Right lobe of liver (tissue), 6 donors: ENCODE measurements around the gene CHN2. TPM values are rescaled to one million over a fixed set of nuclear protein-coding genes. Genes with fewer than 3 reads are reported as not detected.

ENCODE experiments used
- ATAC-seq, 4 donors: fragments of 200-7000 bp; cut with Tn5 transposase; one replicate each; pipeline ENCODE4 v1.9.1; 2020; ENCODE audit warnings: mild to moderate bottlenecking in 4 of 4, moderate library complexity in 4 of 4
- DNase-seq, 3 donors: peaks; one replicate each; pipeline ENCODE4 v3.0.0-alpha.2; 2020
- H3K27ac ChIP-seq, 3 donors: fragments of 200-600 bp; one replicate each; pipeline ENCODE4 v1.8.0; 2022
- H3K27me3 ChIP-seq, 2 donors: fragments of 200-600 bp; one replicate each; pipeline ENCODE4 v1.8.0; 2022
- H3K36me3 ChIP-seq, 4 donors: fragments of 200-600 bp; sonication (generic) in 1 of 4; one replicate each; pipeline versions ENCODE4 v1.5.1 to v1.8.0; 2017 to 2022; ENCODE audit warnings: control low read depth in 1 of 4
- H3K4me1 ChIP-seq, 4 donors: fragments of 200-600 bp; sonication (generic) in 1 of 4; one replicate each; pipeline versions ENCODE4 v1.5.1 to v1.8.0; 2017 to 2022; ENCODE audit warnings: control low read depth in 1 of 4
- H3K4me3 ChIP-seq, 3 donors: fragments of 200-600 bp; one replicate each; pipeline ENCODE4 v1.8.0; 2022
- H3K9me3 ChIP-seq, 4 donors: fragments of 200-600 bp; sonication (generic) in 1 of 4; one replicate each; pipeline versions ENCODE4 v1.5.1 to v1.8.0; 2017 to 2022; ENCODE audit warnings: control low read depth in 1 of 4
- POLR2A ChIP-seq: fragments of 450-650 bp; IDR thresholded peaks from one replicate; pipeline ENCODE4 v1.6.1; 2017; ENCODE audit warnings: antibody characterized with exemption, mild to moderate bottlenecking
- WGBS: methylation state at CpG from one replicate; pipeline ENCODE4 v1.1.6; 2018; ENCODE audit warnings: low coverage, low lambda C conversion rate; ENCODE audit not compliant: insufficient coverage; ENCODE audit errors: missing lambda C conversion rate; 5-methylcytosine and 5-hydroxymethylcytosine counted together
- intact Hi-C, 2 donors: fragments of 100-400 bp; cut with DNase I; formaldehyde crosslinking; loops; one replicate each; pipeline versions ENCODE4 v1.11.2 to v1.14.1; 2022
- total RNA-seq, 6 experiments: library from RNA; depleted of rRNA in 2 of 6; stranded (reverse); fragments of >200 nt in 2 of 6; fragmentation: NEBNext Ultra II Directional in 3 of 6; extraction: Animal tissue kit (Norgen Biotek cat#: 25700) in 3 of 6; gene quantifications; one replicate each; pipeline versions ENCODE4 v1.1.0 to v1.2.4, GENCODE V29; 2016 to 2023
- TF ChIP-seq, protein P1 (sequence below), 4 donors: fragments of 200-600 bp in 3 of 4; fragments of 450-650 bp in 1 of 4; IDR thresholded peaks; one replicate each; pipeline versions ENCODE4 v1.5.1 to v1.8.0; 2016 to 2022; ENCODE audit warnings: antibody characterized with exemption in 4 of 4, mild to moderate bottlenecking in 2 of 4
- donor health status: DM: no; HTN: yes; CAD: no.
- donor health status: DM: no; HTN: no; CAD: no.
- donor health status: DM: no; HTN: no; CAD: no.
- donor health status: DM: no; HTN: yes; CAD: no.
- donor health status: DM: no; HTN: yes; CAD: no.

Gene CHN2
- total RNA-seq, 6 experiments from 2014 or later = 20.1 to 57.7 (median 31.5) TPM

DNA sequence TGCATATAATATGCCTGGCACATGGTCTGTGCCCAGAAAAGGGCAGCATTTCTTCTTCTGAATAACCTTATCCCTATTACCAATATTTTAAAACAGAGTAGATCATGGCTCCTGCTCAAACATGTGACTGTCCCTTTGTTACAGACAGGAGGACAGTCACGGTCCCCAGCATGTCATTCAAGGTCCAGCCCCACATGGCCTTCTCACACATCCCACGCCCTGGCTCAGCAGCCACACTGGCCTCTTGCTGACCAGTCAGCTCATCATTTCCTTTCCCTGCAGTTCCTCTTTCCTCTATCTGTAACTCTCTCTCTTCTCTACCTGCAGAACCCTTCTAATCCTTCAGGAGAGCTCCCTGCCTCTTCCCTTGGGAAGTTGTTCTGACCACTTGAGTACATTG is 167.8 kb downstream of the CHN2 start:
- peaks cover 0 to 6% (median 2%) of the 10 kb centered on the region in 4 donors for H3K36me3 ChIP-seq
- no peaks in the 10 kb centered on the region for H3K27me3 ChIP-seq
- no peaks in the 10 kb centered on the region for H3K9me3 ChIP-seq
- intact Hi-C loops = no loop called here
- no peaks in the 10 kb centered on the region for H3K4me1 ChIP-seq
- TF ChIP-seq, protein P1, sequence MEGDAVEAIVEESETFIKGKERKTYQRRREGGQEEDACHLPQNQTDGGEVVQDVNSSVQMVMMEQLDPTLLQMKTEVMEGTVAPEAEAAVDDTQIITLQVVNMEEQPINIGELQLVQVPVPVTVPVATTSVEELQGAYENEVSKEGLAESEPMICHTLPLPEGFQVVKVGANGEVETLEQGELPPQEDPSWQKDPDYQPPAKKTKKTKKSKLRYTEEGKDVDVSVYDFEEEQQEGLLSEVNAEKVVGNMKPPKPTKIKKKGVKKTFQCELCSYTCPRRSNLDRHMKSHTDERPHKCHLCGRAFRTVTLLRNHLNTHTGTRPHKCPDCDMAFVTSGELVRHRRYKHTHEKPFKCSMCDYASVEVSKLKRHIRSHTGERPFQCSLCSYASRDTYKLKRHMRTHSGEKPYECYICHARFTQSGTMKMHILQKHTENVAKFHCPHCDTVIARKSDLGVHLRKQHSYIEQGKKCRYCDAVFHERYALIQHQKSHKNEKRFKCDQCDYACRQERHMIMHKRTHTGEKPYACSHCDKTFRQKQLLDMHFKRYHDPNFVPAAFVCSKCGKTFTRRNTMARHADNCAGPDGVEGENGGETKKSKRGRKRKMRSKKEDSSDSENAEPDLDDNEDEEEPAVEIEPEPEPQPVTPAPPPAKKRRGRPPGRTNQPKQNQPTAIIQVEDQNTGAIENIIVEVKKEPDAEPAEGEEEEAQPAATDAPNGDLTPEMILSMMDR (IDR thresholded peaks at IDR 0.05) = no peak
- no peak for TF ChIP-seq POLR2A
- H3K4me3 ChIP-seq = no peak overlapping the region
- WGBS = 73% methylated on average over 1 of the region's 2 CpGs
- H3K27ac ChIP-seq = no peak overlapping the region
- no peak for DNase-seq
- ATAC-seq = no peak

DNA sequence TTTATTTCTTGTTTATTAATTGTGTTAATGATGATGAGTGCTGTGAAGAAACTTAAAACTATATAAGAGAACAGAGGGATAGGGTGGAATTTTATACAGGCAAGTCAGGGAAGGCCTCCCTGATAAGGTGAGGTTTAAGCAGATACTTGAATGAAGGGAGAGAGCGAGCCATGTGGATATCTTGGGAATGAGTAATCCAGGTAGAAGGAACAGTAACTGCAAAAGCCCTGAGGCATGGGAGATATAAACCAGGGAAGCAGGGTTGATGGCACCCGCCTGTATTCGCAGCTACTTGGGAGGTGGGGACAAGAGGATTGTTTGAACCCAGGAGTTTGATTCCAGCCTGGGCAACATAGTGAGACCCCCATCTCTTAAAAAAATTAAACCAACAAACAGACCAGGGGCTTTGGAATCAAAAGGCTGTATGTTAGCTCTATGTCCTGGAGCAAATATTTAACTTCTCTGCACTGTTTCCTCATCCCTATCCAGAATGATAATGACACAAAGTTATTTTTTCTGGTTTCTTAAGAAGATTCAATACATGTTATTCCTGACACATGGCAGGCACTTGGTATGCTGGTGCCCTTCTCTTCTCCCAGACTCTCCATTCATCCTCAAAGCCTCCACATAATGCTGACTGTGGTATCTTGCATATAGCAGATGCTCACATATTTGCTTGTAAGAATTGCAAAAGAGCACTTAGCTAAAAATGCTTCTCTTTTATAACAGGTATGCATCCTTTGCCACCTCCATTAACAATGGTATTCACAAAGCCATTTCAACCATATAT is 169.3 kb downstream of the CHN2 start:
- H3K9me3 ChIP-seq = no peaks in the 10 kb centered on the region
- no peak overlapping the region for H3K4me3 ChIP-seq
- TF ChIP-seq, protein P1 (IDR thresholded peaks at IDR 0.05) = no peak
- TF ChIP-seq POLR2A = no peak
- no peaks in the 10 kb centered on the region for H3K4me1 ChIP-seq
- intact Hi-C loops = no loop called here
- no peak overlapping the region for H3K27ac ChIP-seq
- H3K36me3 ChIP-seq = peaks cover 0 to 3% (median 2%) of the 10 kb centered on the region in 4 donors
- WGBS = 92% methylated on average over 1 of the region's 3 CpGs
- DNase-seq (no peak), ATAC-seq (no peak)
- no peaks in the 10 kb centered on the region for H3K27me3 ChIP-seq

DNA sequence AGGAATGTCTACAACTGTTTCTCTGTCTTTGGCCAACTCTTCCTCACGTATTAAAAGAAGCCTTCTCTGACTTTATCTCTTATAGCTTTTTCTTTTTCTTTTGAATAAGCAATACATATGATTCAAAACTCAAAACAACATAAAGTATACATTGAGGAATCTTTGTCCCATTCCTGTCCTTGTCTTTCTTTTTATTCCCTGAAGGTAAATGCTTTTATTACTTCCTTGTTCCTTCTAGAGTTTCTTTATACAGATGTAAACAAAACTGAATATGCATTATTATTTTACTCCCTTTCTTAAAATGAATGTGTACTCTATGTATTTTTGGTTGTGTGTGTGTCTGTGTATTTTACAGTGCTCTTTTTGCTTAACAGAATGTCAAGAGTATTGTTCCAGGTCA is 170.1 kb downstream of the CHN2 start:
- Histone ChIP-seq H3K27ac (no peak overlapping the region), H3K4me1 (no peaks in the 10 kb centered on the region), H3K36me3 (peaks cover 0 to 2% (median 0%) of the 10 kb centered on the region in 4 donors), H3K4me3 (no peak overlapping the region), H3K9me3 (no peaks in the 10 kb centered on the region), H3K27me3 (no peaks in the 10 kb centered on the region)
- 100% methylated on average over 1 of the region's 1 CpG for WGBS
- ATAC-seq = no peak
- DNase-seq = no peak
- intact Hi-C loops = no loop called here
- TF ChIP-seq POLR2A = no peak
- TF ChIP-seq, protein P1 (IDR thresholded peaks at IDR 0.05) = no peak

DNA sequence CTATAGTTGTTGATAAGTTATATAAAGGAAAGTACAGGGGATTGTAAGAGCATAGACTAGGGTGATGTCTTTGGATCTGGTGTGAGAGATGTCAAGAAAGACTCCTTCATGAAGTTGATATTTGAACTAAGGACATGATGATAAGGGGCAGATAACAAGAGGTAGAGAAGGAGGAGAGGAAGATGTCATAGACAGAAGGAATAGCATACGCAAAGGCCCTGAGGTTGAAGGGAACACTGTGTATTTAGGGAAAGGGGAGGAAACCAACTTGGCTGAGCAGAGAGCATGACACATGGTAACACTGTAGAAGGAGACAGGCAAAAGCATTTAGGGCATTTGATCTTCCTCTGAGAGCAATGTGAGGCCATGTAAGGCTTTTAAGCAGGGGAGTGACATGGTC is 170.8 kb downstream of the CHN2 start:
- no peak for DNase-seq
- no peak overlapping the region for H3K4me3 ChIP-seq
- peaks cover 0 to 2% (median 0%) of the 10 kb centered on the region in 4 donors for H3K36me3 ChIP-seq
- intact Hi-C loops = no loop called here
- WGBS = 75% methylated on average over 1 of the region's 1 CpG
- H3K27me3 ChIP-seq = no peaks in the 10 kb centered on the region
- no peak for TF ChIP-seq POLR2A
- TF ChIP-seq, protein P1 (IDR thresholded peaks at IDR 0.05) = no peak
- H3K27ac ChIP-seq = no peak overlapping the region
- no peaks in the 10 kb centered on the region for H3K4me1 ChIP-seq
- H3K9me3 ChIP-seq = no peaks in the 10 kb centered on the region
- no peak for ATAC-seq
